Midbrain (tissue), 1 donor: ENCODE results near the gene ZFAND3.
"Not testable (repeated sequence)": the region's sequence is repeated elsewhere in the genome, so short reads cannot be mapped to it uniquely, and the experiment has no call there.

Experiments used
- DNase-seq: peaks from one replicate; lab custom pipeline; 2025; lab: John Stamatoyannopoulos, UW

Gene ZFAND3

DNA sequence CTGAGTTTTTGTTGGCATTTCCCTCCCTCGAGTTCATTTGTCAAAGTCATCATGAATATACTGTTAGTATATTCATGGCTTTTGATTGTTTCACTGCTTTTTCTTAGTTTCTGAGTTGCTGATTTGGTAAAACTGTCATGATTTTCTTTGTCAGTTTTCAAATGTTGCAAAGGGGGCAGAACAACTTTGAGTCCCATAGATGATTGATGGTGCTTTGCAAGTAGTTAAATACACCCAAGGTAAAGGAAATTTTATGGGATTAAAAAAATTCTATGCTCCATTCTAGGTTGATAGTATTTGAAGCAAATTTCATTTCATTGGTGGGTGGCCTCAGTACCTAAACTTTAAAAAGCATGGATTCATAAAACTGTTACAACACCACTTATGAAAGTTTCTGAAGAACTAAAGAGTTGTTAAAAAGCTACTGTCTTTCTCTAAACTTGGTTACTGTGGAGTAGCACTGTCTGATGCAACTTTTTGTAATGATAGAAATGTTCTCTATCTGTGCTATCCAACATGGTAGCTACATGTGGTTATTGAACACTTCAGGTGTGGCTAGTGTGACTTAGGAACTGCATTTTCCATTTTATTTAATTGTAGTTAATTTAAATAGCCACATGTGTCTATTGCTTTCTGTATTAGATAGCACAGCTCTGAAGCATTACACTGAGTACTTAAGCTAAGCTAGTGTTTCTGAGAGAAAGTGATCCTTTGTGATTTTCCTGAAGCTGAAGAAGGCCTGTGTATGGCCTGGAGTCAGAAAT is 153.6 kb downstream of the ZFAND3 start:
- no peak for DNase-seq

DNA sequence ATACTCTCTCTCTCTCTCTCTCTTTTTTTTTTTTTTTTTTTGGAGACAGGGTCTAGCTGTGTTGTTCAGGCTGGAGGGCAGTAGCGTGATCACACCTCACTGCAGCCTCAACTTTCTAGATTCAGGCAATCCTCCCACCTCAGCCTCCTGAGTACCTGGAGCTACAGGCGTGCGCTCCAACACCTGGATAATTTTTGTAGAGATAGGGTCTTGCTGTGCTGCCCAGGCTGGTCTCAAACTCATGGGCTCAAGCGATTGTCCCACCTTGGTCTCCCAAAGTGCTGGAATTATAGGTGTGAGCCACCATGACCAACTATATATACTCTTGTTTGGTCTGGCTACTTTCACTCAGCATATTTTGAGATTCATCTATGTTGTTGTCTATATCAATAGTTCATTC is 154.9 kb downstream of the ZFAND3 start:
- no peak for DNase-seq

DNA sequence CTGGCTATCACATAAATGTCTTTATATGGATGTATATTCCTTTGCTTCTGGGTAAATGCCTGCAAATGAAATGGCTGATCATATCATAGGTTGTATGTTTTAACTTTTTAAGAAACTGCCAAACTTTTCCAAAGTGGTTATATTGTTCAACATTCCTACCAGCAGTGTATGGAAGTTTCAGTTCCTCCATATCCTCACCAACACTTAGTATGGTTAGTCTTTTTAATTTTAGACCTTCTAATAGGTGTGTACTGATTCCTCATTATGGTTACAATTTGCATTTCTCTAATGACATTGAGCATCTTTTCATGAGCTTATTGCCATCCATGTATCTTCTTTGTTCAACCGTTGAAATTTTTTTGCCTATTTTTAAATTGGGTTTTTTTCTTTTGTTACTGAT is 155.4 kb downstream of the ZFAND3 start:
- DNase-seq = no peak

DNA sequence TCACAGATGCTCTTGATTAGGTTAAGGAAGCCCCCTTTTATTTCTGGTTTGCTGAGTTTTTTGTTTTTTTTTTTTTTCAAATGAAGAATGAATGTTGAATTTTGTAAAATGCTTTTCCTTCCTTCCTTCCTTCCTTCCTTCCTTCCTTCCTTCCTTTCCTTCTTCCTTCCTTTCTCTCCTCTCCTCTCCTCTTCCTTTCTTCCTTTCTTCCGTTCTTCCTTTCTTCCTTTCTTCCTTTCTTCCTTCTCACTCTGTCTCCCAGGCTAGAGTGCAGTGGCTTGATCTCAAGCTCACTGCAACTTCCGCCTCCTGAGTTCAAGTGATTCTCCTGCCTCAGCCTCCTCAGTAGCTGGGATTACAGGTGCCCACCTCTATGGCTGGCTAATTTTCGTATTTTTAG is 158.2 kb downstream of the ZFAND3 start:
- DNase-seq = no peak

DNA sequence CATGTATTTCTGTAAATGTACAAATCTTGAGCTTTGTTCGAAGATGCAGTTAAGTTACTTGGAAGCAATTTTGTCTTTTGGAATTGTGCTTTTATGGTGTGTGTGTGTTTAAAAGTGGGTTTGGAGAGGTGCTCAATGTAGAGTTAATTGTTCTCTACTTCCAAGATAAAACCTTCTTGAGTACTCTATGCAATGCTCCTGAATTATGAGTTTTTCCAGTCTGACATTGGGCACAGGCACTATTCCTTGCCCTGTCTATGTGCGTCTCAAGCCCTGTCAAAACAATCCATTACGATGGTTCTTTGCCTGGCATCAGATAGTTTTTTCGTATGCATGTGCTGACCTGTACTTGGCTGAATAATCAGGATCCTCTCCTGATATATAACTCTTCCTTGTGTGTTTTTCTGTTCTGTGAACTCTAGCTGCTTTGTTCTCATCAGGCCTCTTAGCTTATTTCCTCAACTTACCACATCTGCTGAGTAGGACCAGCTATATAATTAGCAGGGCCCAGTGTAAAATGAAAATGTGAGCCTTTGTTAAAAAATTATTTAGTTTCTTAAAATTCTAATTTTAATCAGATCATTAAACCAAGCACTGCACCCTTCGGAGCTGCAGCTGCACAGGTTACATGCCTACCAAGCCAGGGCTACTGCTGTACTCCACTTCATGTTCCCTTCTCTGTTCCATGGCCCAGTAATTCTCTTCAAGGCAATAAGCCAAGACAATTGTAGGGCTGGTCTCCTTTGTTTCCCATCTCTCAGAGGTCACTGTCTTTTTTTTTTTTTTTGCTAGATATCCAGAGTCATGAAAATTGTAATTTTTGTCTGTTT is 160.1 kb downstream of the ZFAND3 start:
- DNase-seq = no peak

DNA sequence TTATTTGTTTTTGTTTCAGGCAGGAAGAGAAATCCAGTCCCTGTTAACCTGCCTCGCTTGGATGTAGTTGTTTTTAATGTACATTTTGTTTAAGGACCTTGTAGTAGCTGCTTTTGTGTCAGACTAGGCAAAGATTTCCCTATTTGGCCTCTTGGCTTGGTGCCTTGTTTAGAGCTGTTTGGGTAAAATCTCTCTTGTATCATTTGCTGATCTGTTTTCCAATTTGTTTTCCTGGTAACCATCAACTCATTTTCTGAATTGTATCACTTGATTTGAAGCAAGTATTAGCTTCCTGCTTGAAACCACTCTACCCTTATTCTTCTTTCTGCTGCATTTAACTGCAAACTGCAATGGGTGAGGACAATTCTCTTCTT is 160.7 kb downstream of the ZFAND3 start:
- DNase-seq = no peak

DNA sequence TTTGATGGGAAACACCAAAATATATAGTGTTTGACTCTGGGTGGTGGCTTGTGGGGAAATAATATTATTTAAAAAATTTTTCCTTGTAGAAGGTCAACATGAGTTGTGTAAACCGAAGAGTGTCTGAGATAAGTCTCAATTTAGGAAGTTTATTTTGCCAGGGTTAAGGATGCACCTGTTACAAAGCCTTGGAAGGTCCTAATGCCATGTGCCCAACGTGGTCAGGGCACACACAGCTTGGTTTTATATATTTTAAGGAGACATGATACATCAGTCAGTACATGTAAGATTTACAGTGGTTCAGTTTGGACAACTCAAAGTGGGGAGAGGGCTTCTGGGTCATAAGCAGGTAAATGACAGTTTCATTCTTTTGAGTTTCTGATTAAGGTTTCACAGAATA is 162.1 kb downstream of the ZFAND3 start:
- DNase-seq = no peak

DNA sequence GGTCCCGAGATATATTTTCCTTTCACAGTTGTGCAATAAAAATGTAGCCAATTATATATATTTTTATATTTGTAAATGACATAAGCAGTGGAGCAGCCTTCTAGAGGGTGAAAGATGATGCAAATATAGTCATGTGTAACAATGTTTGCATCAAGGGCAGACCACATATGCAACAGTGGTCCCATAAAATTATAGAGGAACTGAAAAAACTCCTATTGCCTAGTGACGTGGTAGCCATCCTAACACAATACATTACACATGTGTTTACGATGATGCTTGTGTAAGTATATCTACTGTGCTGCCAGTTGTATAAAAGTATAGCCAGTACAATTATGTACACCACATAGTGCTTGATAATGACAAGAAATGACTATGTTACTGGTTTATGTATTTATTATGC is 162.8 kb downstream of the ZFAND3 start:
- DNase-seq = no peak

DNA sequence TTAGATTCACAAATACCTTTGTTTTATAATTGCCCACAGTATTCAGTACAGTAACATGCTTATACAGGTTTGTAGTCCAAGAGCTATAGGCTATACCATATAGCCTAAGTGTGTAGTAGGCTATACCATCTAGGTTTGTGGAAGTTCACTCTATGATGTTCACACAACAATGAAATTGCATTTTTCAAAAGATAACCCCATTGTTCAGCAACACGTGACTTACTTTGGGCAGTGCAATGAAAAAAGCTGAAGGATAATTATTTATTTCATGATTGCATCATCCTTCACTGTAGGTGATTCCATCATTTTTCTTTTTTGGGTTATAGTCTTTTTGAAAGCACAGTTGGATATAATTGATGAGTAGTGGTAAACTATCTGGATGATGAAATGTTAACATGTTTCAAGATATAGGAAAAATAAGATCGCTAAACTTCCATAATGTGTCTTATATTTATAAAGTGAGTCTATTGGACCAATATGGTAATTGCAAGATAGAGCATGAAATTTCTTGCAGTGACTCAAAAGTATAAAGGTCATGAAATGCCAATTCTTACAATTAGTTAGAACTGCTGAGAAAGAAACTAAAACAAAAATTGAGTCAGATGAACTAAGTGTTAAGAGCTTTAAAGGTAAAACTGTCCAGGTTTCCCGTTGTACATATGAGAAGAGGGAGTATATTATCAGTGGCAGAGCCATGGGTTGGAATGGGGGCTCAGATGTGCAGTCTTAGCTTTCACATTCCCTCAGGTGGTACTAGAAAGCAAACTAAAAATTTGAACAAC is 164.4 kb downstream of the ZFAND3 start:
- no peak for DNase-seq

DNA sequence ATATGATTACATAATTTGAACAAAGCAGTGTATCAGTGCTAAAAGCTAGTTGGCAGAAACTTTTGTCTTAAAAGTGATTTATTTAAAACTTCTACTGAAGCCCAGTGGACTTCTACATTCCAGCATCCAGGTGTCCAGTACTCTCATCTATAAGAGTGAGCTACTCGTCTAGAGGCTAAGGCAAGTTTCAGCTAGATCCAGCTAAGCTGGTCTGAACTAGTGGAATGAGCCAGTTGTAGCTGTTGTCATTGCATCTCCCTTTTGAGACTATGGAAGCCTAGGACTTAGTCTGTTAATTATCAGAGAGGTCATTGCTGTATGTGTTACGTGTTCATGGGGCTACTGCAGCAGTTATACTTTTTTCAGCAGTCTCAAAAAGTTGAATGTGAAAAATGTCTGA is 165.1 kb downstream of the ZFAND3 start:
- no peak for DNase-seq

DNA sequence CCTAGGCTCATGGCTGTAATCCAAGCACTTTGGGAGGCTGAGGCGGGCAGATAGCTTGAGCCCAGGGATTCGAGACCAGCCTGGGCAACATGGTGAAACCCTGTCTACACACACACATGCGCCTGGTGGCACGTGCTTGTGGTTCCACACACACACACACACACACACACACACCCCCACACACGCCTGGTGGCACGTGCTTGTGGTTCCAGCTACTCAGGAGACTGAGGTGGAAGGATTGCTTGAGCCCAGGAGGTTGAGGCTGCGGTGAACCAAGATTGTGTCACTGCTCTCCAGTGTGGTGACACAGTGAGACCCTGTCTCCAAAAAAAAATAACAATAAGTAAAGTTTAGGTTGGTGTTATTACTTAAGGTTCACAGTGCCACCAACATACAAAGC is 165.8 kb downstream of the ZFAND3 start:
- no peak for DNase-seq

DNA sequence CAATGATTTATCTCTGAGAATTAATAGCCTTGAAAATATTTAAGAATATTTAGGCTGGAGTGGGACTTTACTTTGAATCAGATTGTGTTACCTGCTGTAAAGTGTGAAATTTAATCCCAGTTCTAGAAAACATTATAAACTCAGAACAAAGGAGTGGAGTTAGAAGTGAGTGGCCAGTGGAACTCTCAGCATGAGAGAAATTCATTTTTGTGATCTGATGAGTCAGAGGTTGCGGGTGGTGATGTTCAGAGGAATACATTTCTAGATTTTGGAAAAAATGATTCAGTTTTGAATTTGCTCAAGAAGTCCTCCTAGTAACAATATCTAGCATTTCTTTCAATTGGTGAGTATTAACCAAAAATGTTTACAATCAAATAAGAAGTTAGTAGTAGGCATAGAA is 167.5 kb downstream of the ZFAND3 start:
- DNase-seq = no peak

DNA sequence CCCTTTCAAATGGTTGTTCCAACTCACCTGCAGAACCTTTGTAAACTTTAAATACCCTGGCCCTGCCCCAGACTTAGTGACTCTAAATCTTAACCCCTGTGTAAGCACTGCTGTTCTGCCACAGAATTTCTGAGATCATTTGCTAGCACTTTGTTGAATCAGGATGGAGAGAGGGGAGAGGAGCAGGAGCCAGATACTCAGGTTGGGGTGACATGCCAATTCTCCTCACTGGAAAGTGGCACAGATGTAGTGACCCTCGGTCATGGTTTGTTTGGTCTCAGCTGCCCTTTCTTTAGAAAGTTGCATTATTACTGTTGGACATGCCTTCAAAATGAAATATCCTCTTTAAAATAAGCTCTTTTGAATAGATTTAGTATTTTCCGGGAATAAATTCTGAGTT is 168.0 kb downstream of the ZFAND3 start:
- no peak for DNase-seq

DNA sequence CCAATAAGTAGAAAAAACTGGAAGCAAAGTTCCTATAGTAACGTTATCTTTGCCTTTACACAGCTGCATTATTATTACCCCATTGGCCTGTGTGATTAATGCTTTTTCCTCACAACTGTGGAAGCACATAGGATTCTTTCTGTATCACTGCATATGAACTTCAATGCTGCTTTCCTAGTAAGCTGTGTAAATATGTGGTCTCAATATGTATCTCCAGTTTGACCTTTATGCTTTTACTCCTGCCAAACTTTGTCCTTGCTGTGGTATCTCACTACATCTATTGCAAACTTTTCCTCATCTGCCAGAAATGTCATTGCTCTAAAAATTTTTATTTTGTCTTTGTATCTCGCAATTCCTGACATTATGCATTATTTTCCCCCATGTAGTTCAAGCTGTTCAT is 168.6 kb downstream of the ZFAND3 start:
- DNase-seq = no peak

DNA sequence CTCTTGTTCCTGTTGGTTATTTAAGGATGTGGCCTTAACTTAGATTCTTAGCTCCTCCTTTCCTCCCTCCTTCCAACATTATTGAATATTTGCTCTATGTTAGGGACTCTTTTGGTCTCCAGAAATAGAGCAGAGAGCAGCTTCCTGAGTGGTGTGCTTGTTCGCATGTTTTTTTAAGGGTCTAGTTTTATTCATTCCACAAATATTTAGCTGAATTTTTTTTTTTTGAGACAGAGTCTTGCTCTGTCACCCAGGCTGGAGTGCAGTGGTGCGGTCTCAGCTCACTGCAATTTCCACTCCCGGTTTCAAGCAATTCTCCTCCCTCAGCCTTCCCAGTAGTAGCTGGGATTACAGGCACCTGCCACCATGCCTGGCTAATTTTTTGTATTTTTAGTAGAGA is 169.2 kb downstream of the ZFAND3 start:
- no peak for DNase-seq

DNA sequence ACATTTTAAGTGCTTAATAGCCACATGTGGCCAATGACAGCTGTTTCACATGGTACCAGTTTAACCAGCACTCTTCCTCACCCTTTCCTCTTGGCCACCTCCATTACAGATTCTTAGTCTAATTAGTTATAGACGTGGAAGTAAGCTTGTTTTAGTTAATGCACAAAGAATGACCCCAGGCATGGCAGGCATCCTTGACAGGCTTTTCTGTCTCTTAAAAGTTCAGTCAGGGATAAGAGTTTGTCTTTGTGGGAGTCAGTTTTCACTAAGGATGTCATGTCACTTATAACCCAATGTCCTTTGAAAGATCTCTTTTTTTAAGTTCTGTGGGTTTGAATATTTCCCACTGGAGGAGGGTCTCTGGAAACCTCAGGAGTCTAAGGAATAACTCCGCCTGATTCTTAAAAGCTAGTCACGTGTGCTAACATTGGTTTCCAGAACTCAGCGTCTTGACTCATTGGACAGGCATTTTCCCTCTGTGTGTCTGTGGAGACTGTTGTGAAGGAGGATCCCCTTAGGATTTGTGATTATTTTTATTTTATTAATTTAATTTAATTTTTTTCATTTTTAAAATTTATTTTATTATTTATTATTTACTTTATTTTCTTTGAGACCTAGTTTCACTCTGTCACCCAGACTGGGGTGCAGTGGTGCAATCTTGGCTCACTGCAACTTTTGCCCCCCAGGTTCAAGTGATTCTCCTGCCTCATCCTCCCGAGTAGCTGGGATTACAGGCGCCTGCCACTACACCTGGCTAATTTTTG is 171.4 kb downstream of the ZFAND3 start:
- DNase-seq = no peak

DNA sequence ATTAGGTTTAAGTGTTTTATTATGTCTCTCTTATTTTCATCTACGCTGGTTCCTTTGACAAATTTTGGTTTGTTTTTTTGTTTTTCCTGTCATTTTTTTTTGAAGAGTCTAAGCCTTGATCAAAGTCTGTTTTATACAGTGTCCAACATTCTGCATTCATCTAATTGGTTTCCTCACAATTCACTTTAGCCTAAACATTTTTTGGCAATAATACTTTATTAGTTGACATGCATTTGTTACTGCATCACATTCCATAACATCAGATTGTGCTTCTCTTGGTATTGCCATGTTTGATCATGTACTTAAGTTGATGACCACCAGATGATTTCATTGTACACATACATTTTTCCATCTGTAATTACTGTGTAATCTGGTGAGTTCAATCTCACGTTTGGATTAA is 173.2 kb downstream of the ZFAND3 start:
- no peak for DNase-seq

DNA sequence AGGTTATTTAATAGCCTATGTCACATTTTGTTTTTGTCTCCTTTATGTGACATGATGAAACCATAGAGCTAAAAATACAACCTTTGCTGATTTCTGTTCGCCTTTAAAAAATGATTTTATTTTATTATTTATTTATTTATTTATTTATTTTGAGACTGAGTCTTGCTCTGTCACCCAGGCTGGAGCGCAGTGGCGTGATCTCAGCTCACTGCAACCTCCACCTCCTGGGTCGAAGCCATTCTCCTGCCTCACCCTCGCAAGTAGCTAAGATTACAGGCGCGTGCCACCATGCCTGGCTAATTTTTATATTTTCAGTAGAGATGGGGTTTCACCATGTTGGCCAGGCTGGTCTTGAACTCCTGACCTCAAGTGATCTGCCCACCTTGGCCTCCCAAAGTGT is 173.7 kb downstream of the ZFAND3 start:
- DNase-seq = not testable (repeated sequence)

DNA sequence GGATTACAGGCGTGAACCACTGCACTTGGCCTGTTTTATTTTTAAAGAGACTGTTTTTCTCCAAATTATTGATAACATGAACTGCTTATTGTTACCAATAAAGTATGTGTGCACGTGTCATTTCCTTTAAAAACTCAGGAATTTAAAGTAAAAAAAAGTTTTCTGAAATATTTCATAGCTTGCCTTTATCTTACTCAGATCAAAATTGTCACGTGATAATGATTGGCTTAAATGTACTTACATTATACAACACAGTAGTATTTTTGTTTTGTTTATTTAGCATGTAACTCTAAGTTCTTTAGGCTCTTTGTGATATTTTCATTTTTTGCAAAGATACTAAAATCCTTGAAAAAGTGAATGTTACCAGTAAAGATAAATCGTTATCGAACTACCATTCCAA is 174.1 kb downstream of the ZFAND3 start:
- DNase-seq = no peak

DNA sequence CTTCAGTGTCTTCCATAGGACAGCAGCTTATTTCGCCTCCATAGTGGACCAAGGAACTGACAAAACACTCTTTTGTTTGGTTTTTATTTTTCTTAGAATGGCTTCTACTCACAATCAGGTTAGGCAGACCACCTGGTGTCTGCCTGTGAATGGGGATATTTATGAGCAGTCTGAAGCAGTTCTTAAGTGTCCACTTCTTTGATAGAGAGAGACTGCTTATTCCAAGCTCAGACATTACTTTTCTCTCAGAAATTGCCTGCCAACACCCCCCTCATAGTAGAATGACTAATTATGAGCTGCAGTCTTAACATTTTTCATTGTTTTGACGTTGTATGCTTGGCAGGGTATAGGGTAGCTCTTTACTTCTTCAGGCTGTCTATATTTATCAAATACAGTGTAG is 174.7 kb downstream of the ZFAND3 start:
- no peak for DNase-seq

DNA sequence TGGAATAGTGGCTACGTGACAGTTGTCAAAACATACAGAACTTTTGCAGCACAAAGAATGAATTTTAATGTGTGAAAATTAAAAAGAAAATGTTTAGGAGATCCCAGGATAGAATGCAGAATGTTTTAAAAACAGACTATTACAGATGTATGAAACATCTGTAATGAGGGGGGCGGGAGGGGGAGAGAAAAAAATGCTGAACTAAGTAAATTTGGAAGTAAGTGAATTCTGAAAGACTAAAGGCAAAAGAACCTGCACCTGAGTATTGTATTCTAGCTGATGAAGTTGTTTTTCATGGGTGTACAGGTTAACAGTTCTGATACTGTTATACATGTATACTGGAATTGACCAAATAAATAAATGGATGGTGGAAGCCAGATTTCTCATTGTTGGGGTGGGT is 178.8 kb downstream of the ZFAND3 start:
- DNase-seq = no peak

DNA sequence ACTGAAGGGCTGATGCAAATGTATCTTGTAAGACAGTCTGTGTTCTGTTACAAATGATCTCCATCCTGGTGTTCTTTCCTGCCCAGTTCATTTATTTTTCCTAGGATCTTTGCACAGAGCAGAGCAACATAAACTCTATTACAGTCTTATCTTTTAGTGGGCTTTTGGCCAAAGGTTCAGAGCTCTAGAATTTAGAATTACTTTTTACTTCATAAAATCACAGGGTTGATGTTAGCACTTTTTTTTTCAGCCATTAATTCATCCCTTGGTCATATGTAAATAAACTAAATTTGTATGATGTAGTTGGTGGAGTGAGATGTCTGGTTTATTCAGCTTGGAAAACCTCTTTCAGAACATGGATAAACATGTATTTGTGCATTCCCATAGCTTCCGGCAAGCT is 181.9 kb downstream of the ZFAND3 start:
- no peak for DNase-seq
